Measurements from ENCODE around the gene TSPO2.

TSPO2 gene

DNA sequence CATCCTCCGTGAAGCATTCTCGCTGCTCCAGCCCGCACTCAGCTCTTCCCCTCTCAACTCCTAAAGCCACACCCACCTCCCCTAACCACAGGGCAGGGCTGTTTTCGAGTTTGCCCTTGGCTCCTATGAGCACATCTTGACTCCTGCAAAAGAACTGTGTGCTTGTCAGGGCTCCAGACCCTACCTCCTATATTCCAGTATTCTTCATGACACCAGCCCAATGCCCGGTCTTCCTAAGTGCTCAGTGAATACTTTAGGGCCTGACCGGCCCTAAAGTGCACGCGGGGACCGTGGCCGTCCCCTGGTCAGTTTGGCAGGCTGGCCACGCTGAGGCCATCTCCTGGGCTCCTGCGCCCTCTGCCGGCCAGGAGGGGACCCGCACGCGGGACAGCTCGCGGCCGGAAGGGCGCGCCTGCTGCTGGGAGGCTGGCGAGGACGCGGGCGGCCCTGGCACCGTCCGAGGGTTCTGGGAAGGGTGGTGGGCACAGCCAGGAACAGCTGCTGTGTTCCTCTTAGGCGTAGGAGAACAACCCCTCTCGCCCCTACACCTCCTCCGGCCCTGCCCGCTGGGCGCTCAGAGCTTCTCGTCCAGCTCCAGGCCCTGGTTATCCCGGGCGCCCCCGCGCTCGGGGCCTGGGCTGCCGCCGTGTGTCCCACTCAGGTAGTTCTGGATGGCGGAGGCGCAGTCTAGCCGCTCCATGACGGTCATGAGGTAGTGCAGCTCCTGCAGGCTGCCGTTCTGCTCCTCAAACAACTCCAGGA lies 14.3 kb upstream of the TSPO2 start:
- peak; percentile 71 for DNase-seq

DNA sequence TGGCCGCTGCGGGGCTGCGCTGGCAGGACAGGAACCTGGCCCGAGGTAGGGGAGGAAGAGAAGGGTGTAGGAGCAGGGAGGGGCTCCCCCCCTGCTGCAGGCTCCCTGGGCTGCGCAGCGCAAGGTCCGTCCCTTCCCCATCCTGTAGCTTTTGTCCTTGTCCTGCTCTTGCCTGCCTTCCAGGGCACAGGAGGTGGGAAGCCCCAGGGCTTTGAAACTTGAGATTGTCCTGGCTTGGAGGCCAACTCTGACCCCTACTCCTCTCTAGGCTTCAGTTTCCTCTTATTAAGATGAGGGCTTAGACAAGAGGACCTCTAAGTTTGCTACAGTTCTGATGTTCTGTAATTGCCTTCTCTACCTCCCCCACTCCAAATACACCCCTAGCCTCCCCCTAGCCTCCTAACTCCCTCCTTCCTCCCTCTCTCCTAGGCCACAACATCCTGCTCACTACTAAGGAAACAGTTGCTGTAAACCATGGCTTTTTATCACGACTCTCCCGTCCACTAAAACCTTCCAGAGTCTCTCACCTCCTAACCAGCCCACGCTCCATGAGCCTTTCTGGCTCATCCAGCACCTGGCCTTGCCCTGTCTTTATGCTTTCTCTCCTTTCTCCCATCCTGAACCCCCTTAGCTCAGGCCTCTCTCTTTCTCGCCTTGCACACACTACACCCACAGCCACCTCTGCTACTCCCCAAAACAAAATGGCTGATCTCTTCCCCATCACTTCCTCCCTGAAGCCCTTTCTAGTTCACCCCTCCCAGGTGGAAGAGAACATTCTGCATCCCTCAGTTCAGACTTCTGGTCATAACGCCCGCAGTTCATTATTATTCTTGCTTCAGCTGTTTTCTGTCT lies 13.5 kb upstream of the TSPO2 start:
- no peak for DNase-seq

DNA sequence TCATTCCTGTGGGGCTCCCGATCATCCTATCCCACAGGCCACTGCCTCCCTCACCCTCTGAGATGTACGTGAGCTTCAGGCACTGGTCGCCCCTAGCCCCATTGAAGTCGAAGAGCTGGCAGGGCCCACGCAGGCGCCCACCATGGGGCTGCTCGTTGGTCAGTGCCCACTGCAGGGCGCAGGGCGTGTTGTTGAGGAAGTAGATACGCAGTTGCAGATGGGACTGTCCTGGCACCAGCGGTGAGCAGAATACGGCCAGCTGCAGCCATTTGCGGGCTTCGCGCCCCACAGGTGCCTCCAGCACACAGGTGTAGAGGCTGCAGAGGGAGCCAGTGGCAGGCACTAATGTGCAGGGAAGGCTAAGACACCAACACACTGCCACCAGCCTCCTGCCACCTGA lies 9.4 kb upstream of the TSPO2 start:
- no peak for DNase-seq

DNA sequence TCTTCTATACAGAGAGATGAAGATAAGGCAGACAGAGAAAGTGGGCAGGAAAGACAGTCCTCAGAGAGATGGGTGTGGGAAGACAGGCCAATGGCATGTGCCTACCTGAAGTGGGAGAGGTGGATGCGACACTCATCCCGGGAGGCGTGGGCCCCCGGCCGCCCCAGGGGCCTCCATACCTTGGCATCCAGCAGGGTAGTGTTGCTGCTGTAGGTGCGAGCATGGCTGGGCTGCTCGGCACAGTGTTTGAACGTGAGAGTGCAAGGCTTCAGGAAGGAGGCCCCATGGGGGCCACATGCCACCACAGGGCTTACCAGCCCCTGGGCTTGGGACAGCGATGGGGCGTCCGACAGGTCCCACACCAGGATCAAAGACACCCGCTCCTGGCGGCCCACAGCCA lies 8.5 kb upstream of the TSPO2 start:
- no peak for DNase-seq

DNA sequence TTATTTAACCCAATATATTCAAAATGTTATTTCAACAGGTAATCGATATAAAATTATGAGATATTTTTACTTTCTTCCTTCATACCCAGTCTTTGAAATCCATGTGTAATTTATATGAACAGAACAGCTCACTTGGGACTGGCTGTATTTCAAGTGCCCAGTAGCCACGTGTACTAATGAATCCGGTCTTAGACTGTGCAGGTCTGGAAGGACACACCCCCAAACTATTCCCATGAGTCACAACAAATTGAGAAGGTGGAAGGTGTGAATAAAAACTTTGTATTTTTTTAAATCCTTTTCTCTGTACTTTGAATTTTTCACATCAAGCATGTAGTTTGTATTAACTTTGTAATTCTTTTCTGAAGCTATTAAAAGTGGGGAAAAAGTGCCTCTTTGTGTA lies 6.1 kb upstream of the TSPO2 start:
- DNase-seq: no peak

DNA sequence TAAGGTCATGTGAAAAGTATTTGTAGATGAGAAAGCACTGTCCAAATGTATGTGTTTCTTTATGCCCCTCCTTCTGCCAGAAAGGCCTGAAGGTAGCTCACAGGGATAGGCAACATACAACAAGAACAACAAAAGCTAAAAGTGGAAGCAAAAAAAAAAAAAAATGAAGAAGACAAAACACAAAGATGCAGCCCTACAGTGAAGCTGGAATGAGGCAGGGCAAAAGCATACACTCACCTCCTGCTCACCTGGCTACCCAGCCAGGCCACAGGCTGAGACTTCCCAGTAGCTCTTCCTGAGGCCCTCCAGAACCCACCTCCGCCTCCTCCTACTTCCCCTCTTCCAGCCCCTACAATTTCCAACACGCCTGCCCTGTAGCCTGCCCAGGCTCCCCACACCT lies 5.7 kb upstream of the TSPO2 start:
- DNase-seq: no peak

DNA sequence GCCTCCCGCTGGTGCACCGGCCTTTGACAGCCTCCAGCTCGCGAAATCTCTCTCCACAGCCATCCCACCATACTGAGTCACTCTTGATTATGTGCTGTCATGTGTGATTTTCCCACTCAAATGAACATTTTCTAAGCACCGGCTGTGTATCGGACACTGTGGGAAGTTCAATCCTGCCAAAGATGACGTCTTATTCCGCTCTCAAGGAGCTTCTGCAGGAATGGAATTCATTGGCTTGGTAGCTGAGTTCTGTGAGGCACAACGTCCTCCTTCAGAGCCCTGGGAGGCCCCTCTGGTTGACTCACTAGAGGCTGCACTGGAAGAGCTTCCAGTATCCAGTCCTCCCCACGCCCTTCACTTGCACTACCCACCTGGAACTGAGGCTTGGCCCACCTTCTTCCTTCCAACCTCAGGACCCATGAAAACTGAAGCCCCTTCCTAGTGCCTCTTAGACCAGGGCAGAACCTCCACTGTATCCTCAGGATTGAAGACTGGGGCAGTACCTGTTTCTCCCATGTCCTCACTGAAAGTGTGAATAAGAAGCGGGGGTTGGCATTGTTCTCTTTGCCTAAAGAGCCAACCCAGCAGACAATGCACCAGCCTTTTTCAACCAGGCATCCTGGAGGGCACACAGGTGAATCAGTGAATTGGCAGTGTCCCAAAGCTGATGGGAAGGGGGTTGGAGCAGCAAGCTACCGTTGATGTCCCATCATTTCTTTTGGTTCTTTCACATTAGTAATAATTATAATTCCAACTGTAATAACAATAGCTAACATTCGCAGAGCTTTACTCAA lies 5.0 kb upstream of the TSPO2 start:
- no peak for DNase-seq

DNA sequence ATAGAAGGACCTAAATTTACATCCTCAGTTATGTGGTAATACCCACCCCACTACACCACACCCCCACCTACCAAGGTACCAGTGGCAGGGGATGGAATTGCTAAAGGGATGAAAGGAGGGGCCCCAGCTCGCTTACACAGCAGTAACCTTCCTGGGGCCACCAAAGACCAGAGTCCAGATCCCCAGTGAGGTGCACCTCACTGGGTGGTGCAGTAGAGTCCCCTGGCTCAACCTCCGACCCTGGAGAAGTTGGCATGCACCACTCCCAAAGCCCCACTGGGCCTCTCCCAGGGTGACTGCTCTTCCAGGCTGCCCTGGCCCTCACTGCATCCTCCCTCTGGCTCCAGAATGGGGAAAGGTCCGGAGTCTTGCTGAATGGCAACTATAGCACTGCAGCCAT lies 4.1 kb upstream of the TSPO2 start:
- DNase-seq: no peak

DNA sequence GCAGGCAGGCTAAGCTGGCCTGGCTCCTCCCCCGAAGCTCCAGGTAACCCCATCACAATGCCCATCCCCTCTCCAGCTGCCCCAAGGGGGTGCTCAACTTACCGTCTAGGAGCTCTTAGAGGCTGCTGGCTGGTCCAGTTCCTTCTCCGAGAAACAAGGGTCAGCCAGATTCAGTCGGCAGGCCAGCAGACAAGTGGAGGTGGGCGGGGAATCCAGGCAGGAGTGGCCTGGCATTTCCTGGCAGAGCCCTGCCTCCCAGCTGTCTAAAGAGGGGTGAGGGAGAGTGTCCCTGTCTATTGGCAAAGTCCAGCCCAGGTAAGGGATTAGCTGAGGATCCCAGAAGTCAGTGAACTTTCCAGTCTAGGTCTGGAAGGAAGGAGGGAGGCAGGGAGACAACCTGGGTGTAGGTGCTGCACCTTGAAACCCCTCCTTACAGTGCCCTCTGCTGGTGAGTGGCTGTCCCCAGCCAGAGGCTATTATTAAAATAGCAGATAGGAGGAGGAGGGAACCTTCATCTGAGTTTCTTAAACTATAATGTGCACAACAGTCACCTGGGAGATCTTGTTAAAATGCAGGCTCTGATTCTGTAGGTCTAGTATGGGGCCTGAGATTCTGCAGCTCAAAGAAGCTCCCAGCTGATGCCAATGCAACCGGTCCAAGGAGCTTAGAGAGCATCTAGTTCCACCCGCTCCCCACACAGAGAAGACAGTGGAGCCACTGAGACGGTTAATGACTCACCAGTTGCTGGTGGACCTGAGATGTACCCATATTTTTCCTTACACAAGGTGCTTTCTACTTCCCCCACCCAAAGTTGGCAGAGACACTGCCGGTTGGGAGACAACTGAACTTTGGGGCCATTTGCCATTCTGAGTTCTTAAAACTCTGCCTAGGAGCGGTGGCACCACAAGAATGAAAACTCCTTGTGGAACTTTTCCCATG lies 2.9 kb upstream of the TSPO2 start, which contains the start of gene UNC5CL:
Gene UNC5CL (minus strand): TSS at position 162 of the 939 bp plus-strand sequence. CDS start 4,147 bp downstream, outside the sequence.
- DNase-seq: peak; percentile 77

DNA sequence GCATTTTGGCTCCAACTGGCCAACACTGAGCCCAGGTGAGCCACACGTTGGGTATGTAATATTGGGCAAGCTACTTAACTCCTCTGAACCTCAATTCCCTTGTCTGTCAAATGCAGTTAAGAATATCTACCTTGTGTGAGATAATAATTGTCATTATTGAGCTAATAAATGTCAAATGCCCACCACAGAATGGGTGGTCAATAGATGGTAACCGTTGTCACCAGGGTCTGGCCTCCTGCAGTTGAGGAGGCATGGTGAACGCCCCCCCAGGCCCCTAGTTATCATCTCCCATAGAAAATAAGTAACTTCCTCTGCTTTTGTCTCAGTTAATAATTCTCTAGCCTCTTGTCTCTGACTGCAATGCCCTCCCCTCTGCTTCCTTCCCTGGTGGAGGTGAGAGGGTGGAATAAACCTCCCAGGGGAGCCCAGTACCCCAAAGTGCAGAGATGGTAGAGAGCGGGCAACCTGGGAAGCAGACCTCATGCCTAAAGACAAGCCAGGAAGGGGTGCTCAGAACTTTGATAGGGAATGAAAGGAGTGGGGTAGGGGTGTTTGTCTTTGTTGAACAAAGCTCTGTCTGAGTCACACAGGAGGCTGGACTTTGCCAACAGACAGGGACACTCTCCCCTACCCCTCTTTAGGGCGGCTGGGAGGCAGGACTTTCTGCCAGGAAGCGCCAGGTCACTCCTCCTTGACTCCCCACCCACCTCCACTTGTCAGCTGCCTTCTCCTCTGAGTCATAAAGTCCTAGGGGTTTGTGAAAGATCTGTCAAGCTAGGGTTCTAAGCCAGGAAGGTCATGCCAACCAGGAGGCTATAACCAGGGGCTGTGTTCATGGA lies 1.9 kb upstream of the TSPO2 start:
- DNase-seq: no peak

DNA sequence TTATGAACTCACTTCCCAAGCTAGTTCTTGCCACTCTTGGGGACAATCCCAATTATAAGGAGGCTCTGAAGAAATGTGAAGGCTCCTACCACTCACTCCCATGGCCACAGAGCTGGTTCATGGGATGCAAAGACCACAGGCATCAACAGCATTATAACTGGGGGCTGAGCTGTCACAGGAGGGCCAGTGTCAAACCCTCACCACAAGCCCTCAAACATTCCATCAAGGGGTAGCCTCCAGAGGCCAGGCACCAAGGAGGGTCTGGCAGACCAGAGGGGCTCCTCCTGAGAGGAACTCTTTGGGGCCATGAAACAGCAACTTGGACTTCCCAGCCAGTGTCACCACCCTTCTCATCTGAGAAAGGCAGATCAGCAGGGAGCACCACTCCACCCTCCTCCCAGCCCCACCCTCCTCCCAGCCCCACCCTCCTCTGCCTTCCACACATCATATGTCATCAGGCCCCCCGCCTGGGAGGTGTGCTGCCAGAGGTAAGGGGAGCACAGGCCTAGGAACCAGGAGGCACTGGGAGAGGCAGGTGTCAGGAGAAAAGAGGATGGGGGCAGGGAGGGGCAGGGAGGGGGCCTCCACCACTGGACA lies 1.2 kb upstream of the TSPO2 start:
- no peak for DNase-seq

DNA sequence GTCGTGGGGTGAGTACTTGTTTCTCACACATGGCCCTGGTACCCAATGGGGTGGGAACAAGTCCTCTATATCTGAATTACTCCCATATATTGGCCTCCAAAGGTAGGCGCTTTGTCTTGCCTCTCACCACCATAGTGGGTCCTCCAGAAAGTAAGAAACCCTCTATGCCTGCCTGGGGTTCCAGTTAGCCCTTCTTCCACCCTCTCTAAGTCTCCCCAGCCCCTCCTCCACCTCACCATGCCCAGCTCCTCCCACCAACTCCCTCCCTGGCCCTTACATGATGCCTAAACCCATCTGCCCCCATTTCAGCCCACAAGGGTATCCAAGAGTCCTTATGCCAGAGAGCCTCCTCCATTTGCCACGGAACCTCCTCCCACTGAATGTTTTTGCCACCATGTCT lies 884 bp downstream of the TSPO2 start:
- no peak for DNase-seq

DNA sequence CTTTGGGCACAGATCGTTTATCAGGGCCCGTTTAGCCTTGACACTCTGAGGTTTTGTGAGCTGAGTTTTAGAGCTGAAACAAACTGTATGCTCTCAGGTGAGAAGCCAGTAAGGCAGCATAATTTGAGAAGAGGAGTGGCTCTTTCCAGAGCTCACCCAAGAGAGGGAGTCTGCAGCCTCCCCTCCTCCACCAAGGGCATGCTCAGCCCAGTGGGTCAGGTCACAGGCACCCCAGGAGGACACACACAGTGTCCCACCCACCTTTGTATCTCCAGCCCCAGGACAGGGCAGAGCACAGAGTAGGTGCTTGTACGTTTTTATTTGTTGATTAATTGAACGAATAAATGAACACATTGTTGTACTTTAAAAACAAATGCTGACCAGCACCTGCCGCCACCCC lies 3.4 kb downstream of the TSPO2 start:
- no peak for DNase-seq

DNA sequence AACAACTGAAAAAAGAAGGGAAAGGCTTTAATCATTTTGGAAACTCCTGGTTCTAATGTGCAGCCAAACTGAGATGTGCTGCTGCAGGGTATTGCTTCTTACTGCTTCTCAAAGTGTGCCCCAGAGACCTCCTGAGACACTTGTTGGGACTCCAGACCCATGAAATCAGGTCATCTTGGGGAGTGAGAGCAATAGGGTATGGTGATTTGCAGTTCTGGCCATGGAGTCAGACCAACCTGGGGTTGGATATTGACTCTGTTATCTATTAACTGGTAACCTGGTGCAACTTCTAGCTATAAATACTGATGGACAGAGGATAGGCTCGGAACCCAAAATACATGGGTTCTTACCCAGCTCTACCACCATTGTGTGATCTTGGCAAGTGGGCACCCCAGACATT lies 3.8 kb downstream of the TSPO2 start:
- DNase-seq: no peak

DNA sequence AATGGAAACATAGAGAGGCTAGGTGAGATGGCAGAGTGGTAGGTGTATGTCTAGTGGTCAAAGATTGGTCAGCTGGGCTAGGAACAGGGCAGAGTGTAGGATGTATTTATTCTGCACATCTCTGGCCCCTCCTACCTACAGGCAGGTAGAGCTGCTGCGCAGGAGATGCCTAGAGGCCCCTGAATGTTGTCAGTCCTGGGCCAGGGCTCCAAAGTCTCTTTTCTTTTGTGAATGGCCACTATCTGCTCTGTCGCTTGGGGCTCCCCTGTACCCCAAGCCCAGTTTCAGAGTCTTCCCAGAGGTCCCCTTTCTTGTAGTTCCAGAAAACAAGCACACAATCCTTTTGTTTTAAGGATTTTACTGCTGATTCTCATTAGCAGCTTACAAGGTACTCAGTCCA lies 5.0 kb downstream of the TSPO2 start:
- DNase-seq: no peak

DNA sequence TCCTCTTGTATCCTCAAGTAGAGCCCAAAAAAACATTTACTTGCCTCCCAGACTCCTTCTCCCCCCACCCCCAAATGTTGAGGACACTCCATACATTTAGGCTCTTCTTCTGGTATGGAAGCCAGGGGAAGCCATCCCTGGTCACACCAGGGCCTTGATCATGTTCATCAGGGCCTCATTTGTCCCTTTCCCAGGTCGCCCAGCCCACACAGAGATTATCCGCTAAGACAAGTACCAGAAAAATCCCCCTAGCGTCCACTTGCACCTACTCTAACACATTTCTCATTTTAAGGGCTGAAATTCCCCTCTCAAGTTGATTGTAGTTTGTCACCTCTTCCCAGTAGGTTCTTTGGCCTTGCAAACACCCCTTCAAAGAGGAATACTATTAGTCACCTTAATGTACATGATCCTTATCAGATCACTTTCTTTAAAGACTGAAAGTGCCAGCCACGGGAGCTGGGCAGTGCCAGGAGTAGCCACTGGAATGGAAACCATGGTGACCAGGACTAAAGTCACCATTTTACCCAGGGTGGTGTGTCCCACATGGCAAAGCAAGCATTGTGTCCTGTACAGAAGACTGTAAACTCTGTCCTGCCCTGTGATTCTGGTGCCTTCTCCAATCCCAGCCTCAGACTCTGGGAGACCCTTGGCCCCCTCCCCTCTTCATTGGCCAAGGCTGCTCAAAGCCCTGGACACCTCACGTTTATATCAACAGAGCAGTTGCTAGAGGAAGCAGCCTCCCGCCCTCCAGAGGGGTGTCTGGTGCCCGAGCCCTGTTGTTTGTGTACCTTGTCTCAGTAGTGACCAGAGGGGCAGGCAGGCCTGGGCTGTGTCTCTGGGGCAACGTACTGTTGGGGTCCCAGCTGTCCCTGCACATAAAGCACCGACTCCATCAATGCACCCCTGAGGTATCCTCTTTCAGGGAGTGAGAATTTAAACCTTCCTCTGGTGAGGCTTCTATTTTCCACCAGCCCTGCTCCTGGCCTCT lies 5.8 kb downstream of the TSPO2 start:
- no peak for DNase-seq

DNA sequence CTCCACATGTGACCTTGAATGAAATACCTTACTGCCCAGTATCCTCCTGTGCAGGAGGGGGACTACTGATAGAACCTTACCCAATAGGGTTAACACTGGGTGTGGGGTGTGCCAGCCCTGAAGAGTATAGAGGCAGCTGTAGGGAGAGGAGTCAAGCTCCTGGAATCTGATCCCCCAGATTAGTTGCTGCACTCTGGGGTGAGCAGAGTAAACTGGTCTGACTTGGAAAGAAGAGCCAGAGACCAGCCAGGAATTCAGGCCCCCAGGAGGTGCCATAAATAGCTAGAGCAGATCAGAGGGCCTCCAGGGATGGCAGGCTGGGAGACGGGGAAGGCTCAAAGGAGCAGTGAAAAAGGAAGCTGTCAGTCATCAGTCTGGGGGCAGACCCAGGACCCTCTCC lies 7.3 kb downstream of the TSPO2 start:
- DNase-seq: no peak

DNA sequence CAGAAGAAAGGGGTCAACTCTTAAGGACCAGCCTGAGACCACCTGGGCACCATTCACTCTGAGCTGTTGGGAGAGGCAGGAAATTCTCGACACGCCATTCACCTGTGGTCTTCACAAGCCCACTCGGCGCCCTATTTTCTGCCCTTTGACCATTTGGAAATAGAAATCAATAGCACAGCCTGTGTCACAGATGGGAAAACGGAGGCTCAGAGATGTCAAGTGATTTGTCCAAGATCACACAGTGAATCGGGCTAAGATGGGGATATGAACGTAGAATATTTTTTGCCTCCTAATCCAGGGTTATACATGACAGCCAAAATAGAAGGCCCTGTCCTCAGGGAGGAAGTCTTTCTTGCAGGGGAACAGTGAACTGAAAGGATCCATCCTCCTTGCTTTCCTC lies 7.7 kb downstream of the TSPO2 start:
- no peak for DNase-seq

DNA sequence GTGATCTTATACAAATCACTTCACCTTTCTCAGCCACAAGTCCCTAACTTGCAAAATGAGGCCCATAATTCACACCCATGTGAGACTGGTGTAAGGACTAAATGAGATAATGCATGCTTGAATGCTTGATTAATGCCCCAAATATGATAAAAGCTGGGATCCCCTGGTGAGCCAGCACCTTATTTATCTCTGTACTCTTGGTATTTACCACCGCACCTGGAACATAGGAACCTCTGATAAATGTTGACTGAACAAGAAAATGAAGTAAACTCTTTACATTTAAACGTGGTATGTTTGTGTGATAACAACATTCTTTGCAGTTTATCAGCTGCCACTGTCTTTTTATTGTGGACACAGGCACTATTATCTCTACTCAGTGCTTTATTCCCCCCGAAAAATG lies 8.3 kb downstream of the TSPO2 start:
- no peak for DNase-seq

DNA sequence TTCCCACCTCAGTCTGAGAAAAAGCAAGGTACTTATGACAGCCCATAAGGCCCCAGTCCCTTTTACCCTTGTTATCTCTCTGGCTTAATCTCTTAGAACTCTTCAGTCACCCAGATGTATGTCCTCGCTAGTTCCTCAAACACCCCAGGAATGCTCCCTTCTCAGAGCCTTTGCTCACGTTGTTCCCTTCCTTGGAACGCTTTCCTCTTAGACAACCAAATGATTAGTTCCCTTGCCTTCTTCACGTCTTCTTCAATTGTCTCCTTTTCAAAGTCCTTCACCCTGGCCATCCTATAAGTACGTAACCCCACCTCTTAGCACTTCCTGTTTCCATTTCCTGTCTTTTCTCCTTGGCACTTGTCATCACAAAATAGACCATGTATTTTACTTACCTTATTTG lies 9.6 kb downstream of the TSPO2 start:
- no peak for DNase-seq

Data from NCI-H82 (cell line).